ENCODE measurements around the gene PPM1M. TPM values are rescaled to one million over a fixed set of nuclear protein-coding genes. Genes with fewer than 3 reads are reported as not detected.

Gene PPM1M
- total and polyA plus RNA-seq, 10 of the 15 experiments (the other 5 are each of a cell fraction or from before 2014, with no cell fraction given) = 7.3 to 24.8 (median 15.8) TPM

- TF ChIP-seq CHD4 (IDR thresholded peaks at IDR 0.05) (no peak), BRCA1 (IDR thresholded peaks at IDR 0.05; ENCODE audit: low read depth, low read length) (no peak), NFYA (IDR thresholded peaks at IDR 0.05; ENCODE audit: borderline replicate concordance, low read depth, low read length) (no peak), CTCF (IDR thresholded peaks at IDR 0.05 in 2 of 3, conservative IDR thresholded peaks at IDR 0.05 in 1 of 3; ENCODE audit: control insufficient read depth in 2 of 3, extremely low read depth in 1 of 3, insufficient read depth in 1 of 3, low read depth in 3 of 3, low read length in 3 of 3) (peak; percentile 92 to 98 (median 95)), CREM (IDR thresholded peaks at IDR 0.05; ENCODE audit: low read depth) (no peak), STAT3 (IDR thresholded peaks at IDR 0.05; ENCODE audit: low read depth, low read length) (no peak), MLLT1 (IDR thresholded peaks at IDR 0.05) (no peak), RELB (IDR thresholded peaks at IDR 0.05; ENCODE audit: low read depth) (no peak), RAD21 (IDR thresholded peaks at IDR 0.05; ENCODE audit: insufficient read depth, low read depth, low read length) (peak; percentile 78), CHD2 (IDR thresholded peaks at IDR 0.05; ENCODE audit: borderline replicate concordance, low read depth, low read length) (no peak), TBL1XR1 (IDR thresholded peaks at IDR 0.05; ENCODE audit: low read depth, low read length) (no peak), NRF1 (conservative IDR thresholded peaks at IDR 0.05; ENCODE audit: low read depth, low read length) (no peak), LARP7 (IDR thresholded peaks at IDR 0.05) (peak; percentile 48; the same call in 1 of the 2 replicates), PML (IDR thresholded peaks at IDR 0.05; ENCODE audit: low read length) (no peak), ZBED1 (IDR thresholded peaks at IDR 0.05; ENCODE audit: borderline replicate concordance) (no peak), JUND (IDR thresholded peaks at IDR 0.05; ENCODE audit: low read depth, low read length) (no peak), YY1 (IDR thresholded peaks at IDR 0.05; ENCODE audit: low read depth, low read length) (peak; percentile 44; the same call in 1 of the 2 replicates), ZBTB4 (CRISPR knock-in tag; IDR thresholded peaks at IDR 0.05) (no peak), RFX5 (IDR thresholded peaks at IDR 0.05; ENCODE audit: low read depth, low read length) (no peak), JUNB (IDR thresholded peaks at IDR 0.05) (no peak), CBX3 (IDR thresholded peaks at IDR 0.05; ENCODE audit: borderline replicate concordance, low read depth) (no peak), SMARCA5 (IDR thresholded peaks at IDR 0.05) (peak; percentile 46; the same call in 1 of the 2 replicates), BACH1 (IDR thresholded peaks at IDR 0.05; ENCODE audit: borderline replicate concordance) (no peak)
These were observed 13.9 kb upstream of the PPM1M start (continued) for GRCh38 chr3:52231502-52232278.
